ENCODE results near the gene C19orf33. TPM values are rescaled to one million over a fixed set of nuclear protein-coding genes. Genes with fewer than 3 reads are reported as not detected.

Gene C19orf33
- total RNA-seq, 1 experiment from 2014 or later: 51.9 TPM

DNA sequence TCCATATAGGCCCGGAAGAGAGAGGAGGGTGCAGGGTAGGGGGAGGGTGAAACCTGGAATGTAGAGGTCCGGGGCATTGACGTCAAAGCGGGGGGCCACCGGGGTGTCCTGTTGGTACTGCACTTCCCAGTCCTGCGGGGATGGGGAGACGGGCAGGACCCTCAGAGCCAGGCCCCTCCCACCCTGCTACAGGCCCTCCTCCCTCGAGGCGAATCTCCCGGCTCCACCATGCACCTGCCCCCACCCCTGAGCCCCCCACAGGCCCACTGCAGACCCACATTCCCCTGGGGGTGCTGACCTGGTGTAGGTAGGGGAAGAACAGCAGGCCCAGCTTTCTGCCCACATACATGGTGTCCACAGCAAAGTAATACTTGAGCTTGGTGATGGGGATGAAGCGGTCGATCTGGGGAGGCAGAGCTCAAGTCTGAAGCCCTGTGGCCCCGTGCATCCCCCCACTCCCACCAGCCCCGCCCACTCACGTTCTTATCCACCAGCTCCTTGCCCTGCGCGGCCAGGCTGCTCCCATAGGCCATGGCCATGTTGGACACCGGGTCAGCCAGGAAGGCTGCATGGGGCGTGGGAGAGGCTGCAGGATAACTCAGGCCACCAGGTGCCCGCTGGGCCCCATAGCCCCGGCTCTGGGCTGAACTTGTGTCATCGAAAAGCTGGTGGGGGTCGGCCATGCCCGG is 5.0 kb downstream of the C19orf33 start:
- no peak for DNase-seq (ENCODE audit: low read depth)

DNA sequence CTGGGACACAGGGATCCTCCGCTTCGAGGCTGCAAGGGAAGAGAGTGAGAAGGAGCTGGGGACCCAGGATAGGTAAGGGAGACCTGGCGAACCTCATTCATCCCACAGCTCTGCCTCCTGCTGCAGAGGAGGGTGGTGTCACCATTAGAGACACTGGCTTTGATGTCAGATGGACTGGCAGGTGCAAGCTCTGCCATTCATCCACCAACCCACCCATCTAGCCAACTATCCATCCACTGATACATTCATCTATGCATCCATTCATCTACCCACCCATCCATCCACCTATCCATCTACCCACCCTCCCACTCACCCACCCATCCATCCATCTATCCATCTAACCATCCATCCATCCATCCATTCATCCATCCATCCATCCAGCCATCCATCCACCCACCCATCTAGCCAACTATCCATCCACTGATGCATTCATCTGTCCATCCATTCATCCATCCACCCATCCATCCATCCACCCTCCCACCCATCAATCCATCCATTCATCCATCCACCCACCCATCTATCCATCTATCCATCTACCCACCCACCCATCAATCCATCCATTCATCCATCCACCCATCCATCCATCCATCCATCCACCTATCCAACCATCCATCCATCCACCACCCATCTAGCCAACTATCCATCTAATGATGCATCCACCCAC is 5.7 kb downstream of the C19orf33 start:
- no peak for DNase-seq (ENCODE audit: low read depth)

DNA sequence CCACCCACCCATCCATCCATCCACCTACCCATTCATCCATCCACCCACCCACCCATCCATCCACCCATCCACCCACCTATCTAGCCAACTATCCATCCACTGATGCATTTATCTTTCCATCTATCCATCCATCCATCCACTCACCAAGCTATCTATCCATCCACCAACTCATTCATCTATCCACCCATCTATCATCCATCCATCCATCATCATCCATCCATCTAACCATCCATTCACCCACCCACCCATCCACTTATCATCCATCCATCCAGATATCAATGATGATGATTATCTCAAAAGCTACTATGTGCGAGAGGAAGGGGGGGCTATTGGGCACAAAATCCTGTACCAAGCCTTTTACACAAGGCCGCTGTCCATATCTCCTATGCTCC is 6.2 kb downstream of the C19orf33 start:
- DNase-seq (ENCODE audit: low read depth): no peak

DNA sequence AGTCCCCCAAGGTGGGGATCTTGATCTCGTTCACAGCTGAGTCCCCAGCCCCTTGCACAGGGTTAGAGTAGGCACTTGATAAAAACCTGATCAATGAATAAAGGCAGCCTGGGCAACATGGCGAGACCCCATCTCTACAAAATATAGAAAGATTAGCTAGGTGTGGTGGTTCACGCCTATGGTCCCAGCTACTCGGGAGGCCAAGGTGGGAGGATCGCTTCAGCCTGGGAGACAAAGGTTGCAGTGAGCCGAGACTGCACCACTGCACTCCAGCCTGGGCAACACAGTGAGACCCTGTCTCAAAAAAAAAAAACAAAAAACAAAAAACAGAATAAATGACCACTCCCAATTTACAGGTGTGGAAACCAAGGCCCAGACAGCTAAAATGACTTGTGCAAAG is 6.9 kb downstream of the C19orf33 start:
- no peak for DNase-seq (ENCODE audit: low read depth)

DNA sequence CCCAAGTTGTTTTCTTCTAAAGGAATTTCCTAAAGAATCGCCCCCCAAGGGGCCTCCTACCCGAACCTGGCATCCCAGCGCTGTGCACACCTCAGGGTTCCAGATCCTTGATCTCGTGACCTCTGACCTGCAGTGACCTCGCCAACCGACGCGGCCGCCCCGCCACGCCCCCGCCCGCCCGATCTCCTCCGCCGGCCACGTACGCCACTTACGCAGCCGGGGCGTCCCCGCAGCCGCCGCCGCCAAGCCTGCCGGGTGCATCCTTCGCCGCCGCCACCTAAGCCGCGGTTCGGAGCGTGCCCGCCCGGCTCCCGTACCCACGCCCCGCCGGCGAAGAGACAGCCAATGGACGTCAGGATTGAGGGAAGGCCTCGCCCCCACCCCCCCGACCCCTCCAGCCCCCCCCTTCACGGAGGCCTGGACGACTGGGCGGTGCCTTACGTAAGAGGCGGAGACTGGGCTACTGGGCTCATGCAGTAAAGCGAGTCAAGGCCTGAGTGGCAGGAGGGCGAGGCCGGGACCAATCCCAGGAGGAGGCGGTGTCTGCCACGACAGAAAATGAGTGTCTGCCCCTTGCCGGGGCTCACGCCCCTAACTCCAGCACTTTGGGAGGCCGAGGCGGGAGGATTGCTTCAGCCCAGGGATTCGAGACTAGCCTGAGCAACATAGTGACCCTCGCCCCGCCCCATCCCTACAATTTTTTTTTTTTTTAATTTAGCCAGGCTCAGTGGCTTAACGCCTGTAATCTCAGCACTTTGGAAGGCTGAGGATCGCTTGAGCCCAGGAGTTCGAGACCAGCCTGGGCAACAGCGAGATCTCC is 11.8 kb downstream of the C19orf33 start, which contains the start of gene YIF1B:
TSS of gene YIF1B (minus strand) at position 291 of the 820 bp plus-strand sequence. CDS start at position 261, 30 bp downstream.
- DNase-seq (ENCODE audit: low read depth): peak; percentile 97

DNA sequence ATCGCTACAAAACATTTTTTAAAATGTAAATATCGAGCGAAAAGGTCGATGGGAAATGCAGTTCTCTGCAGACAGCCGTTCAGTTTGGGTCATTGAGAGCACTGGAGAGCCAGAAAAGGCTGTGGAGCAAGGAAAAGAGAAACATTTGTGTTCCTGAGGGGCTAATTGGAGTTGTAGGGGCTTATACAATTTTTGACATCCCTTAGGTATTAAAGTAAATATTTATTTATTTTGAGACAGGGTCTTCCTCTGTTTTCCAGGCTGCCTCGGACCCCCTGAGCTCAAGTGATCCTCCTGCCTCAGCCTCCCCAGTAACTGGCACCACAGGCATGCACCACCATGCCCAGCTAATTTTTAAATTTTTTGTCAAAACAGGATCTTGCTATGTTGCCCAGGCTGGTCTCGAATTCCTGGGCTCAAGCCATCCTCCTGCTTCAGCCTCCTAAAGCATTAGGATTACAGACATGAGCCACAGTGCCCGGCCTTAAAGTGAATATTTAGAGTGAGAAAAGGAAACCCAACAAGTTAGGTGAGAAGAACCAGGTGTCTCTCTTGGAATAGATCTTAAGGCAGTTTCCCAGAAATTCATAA is 12.5 kb downstream of the C19orf33 start:
- no peak for DNase-seq (ENCODE audit: low read depth)

DNA sequence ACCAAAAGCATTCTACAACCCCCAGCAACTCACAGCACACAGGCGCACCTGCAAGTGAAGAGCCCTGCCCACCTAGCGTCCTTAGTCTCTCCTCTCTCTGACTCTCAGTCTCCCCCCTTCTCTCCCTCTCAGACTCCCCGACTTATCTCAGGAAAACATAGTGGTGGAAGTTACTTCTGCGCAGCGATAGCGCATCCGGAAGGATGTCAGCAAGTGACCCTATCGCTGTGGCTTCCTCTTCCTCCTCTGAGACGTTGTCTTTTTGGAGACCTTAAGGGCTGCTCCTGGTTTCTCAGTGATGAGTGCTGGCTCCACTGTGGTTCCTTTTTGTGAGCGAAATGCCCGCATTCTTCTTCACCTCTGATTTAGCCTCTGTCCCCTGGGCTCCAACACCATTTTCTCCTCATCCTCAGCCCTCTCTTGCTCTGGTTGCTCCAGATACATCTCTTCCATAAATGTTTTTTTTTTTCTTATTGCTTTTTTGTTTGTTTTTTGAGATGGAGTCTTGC is 13.1 kb downstream of the C19orf33 start:
- DNase-seq (ENCODE audit: low read depth): no peak

DNA sequence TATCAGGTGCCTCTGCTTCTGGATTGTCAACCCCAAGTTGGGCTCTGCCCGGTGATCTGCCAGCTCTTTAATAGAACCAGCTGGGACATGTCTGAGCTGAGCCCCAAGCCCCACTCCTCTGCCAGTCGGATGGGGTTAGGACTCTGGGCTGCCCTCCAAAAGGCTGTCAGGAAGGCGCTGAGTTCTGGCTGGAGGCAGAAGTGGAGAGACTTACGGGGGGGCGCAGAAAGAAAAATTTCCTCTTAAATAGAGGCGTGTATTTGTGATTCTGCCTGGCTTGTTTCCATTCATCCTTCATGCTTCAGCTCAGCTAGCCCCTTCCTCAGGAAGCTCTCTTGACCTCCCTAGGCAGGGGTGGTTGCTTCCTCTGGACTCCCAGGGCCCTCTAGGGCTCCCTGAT is 14.6 kb downstream of the C19orf33 start:
- DNase-seq (ENCODE audit: low read depth): no peak

DNA sequence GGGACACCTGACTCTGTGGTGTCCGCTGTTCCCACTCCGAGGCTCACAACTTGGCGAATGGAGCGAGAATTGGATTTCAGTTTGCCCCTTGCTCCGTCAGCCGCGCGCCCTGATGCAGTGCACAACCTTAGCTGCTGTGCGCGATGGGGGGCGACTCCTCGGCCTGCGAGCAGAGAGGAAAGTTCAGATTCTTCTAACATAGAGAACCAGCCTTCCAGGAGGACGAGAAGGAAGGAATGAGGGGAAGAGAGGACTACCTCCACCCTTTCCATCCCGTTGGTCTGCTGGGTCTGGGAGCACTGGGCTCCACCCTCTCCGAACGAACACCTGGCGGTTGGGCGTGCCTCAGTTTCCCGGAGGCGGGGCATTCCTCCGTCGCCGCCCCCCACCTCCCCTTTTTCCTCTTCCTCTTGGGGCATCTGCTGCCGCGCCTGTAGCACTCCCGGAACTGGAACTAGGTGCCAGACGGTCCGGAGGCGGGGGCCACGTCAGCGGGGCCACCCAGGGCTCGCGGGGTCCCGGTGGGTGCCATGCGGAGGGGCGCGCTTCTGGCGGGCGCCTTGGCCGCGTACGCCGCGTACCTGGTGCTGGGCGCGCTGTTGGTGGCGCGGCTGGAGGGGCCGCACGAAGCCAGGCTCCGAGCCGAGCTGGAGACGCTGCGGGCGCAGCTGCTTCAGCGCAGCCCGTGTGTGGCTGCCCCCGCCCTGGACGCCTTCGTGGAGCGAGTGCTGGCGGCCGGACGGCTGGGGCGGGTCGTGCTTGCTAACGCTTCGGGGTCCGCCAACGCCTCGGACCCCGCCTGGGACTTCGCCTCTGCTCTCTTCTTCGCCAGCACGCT is 15.6 kb downstream of the C19orf33 start, which contains the start of gene KCNK6:
TSS of gene KCNK6 (plus strand) at position 425 of the 838 bp plus-strand sequence. CDS start at position 531, 106 bp downstream.
- DNase-seq (ENCODE audit: low read depth): no peak

DNA sequence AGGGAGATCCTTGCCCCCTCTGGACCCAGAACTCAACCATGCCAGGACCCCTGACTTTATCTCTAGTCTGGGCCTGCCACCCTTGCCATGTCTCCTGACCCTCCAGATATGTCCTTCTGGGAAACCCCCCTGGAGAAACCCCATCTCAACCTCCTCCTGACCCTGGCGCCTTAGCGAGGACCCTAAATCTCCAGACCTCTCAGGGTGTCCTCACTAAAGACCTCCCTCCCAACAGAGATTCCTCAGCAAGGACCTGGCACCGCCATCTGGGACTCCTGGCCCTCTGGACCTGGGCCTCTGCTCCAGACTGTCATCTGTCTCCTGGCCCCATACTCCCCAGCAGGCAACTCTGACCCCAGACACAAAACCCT is 16.9 kb downstream of the C19orf33 start:
- DNase-seq (ENCODE audit: low read depth): no peak

DNA sequence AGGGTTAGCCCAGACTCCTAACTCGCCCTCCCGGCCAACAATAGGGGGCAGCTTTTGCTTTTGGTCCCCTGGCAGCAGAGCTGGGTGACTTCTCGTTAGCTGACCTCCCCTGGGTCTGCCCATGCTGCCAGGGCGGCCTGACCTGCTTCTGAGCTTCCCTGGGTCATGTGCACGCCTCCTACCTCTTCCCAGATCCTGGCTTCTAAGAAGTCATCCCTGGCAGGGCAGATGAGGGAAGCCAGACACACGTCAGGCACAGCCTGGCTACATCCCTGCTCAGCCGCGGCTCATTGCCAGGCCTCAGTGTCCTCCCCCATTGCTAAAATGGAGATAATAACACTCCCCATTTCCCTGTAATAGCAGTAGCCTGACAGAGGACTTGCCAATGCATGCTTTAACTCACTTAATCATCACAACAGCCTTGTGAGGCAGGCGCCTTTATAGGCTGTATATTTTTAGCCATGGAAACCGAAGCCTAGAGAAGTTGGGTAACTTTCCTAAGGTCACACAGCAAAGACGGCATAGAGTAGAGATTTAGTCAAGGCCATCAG is 17.7 kb downstream of the C19orf33 start:
- no peak for DNase-seq (ENCODE audit: low read depth)

DNA sequence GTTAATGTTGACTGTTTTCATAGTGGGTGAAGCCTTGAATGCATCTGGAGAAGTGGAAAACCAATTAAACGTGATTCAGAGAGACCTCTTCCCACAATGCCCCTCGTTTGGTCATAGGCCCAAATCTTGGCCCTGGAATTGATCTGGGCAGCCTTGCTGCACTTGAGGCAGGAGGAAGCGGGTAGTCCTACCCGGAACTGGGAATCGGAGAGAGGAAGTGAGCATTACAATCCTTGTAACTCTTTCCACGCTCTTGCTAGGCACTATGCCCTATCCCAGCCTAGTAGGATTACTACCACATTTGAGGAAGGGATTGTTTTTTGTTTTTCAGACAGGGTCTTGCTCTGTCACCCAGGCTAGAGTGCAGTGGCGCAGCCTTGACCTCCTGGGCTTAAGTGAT is 19.2 kb downstream of the C19orf33 start:
- no peak for DNase-seq (ENCODE audit: low read depth)

DNA sequence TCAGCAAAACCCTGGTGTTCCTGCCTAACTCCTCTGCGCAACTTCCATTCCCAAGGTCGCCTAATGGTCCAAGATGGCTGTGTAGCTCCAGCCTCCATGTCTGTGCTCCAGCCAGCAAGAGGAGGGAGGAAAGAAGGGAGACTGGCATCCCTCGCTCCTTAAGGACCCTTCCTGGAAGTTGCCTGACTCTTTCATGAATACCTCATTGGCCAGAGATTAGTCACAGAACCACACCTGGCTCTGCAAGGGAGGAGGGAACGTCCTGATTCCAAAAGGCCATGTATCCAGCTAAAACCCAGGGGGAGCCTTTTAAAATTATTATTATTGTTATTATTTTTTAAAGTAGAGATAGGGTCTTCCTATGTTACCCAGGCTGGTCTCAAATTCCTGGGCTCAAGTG is 20.4 kb downstream of the C19orf33 start:
- no peak for DNase-seq (ENCODE audit: low read depth)

DNA sequence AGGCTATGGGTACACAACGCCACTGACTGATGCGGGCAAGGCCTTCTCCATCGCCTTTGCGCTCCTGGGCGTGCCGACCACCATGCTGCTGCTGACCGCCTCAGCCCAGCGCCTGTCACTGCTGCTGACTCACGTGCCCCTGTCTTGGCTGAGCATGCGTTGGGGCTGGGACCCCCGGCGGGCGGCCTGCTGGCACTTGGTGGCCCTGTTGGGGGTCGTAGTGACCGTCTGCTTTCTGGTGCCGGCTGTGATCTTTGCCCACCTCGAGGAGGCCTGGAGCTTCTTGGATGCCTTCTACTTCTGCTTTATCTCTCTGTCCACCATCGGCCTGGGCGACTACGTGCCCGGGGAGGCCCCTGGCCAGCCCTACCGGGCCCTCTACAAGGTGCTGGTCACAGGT is 22.5 kb downstream of the C19orf33 start:
- no peak for DNase-seq (ENCODE audit: low read depth)

DNA sequence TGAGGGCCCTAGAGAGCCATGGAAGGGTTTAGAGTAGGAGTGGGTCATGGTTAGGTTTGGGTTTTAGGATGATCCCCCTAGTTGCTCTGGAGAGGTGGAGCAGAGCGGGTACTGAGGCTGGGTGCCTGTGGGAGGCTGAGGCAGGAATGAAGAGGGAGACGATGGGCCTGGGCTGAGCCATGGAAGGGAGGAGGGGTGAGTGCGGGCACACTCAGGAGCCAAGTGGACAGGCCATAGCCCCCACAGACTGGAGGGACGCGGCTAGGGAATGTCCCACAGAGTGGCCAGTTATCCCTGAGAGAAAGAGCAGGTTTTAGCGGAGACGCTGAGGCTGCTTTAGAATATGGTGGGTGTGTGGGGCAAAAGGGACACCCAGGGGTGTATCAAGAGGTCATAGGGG is 25.6 kb downstream of the C19orf33 start:
- DNase-seq (ENCODE audit: low read depth): no peak

DNA sequence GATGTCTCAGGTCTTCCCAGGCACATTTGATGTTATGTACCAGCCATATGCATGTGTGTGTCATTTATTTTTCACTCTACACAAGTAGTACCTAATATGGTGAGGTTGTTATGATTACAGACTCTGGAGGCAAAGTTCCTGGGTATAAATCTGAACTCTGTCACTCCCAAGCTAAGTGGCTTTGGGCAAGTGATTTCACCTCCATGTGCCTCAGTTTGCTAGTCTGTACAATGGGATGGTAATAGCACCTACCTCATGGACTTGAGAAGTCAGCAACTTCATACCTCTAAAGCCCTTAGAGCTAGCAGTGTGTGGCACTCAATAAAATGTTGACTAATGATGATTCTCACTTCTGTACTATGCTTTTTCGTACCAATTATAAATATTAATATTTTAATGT is 27.7 kb downstream of the C19orf33 start:
- no peak for DNase-seq (ENCODE audit: low read depth)

DNA sequence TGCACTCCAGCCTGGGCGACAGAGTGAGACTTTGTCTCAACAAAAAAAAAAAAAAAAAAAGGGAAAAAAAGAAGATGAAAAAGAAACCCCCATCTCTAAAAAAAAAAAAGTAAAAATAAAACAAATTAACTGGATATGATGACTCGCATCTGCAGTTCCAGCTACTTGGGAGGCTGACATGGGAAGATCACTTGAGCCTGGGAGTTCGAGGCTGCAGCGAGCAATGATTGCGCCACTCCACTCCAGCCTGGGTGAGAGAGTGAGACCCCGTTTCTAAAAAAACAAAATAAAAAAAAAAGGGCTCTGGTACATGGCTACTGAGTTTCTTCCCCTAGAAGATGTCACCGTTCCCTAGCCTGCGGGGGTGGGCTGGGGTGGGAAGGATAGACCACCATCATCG is 29.2 kb downstream of the C19orf33 start:
- no peak for DNase-seq (ENCODE audit: low read depth)

DNA sequence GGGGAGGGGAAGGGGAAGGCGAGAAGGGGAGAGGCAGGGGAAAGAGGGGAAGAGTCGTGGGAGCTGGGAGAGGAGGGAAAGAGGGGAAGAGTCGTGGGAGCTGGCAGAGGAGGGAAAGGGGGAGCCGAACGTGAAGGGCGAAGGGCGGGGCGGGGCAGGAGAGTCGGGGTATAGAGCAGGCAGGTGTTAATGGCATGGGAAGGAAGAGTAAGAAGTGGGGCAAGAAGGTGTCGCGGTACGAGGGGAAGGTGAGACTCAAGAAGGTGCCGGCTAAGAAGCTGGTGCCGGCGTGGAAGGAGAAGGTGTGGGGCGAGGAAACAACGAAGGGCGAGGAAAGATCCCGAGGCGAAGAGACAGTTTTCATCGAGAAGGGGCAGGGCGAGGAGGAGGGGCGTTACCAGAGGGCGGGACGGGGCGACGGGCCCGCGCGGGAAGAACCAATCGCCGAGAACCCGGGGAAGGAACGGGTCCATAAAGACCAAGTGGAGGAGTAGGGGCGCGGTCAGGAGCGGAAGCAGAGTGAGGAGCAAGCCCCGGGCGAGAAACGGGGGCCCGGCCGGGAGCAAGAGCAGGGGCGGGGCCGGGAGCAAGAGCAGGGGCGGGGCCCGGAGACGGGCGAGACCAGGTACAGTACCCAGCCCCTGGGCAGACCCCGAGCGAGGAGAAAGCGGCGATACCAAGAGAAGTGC is 32.0 kb downstream of the C19orf33 start:
- peak; percentile 93 for DNase-seq (ENCODE audit: low read depth)

DNA sequence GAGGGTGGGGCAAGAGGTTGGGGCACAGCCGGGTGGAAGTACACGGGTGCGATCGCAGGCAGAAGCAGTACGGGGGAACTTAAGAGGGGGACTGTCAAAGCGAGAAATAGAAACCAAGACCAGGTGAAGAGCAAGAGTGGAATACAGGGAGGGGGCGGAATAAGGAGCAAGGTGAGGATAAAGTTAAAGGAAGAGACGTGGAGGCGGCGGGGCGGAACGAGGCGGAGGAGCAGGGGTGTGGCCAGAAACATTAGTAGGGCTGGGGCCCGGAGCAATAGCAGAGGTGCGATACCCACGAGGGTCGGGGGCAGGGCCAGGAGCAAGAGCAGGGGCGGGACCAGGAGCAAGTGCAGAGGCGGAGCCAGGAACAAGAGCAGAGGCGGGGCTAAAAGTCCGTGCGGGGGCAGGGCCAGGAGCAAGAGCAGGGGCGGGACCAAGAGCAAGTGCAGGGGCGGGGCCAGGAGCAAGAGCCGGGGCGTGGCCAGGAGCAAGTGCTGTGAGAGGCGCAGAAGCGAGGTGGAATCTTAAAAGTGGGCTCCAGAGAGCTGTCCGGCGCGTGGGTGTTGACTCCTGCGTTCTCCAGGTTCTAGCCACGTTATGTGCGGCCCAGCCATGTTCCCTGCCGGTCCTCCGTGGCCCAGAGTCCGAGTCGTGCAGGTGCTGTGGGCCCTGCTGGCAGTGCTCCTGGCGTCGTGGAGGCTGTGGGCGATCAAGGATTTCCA is 32.7 kb downstream of the C19orf33 start:
- peak; percentile 84 for DNase-seq (ENCODE audit: low read depth)
